Left ventricle myocardium inferior (tissue), 1 donor: ENCODE results near the gene ARHGEF10L. TPM values are rescaled to one million over a fixed set of nuclear protein-coding genes. Genes with fewer than 3 reads are reported as not detected.
A peak's percentile ranks its signal among the peaks of the same experiment; 100 is the strongest.

Experiments used
- DNase-seq: peaks from one replicate; pipeline ENCODE4 v3.0.0-alpha.2; 2020
- H3K27ac ChIP-seq: fragments of 200-600 bp; replicated peaks from 2 replicates; pipeline ENCODE4 v1.8.0; 2021
- H3K27me3 ChIP-seq: fragments of 200-600 bp; 2 replicates; pipeline ENCODE4 v1.8.0; 2021; ENCODE audit warnings: low read depth
- H3K36me3 ChIP-seq: fragments of 200-600 bp; 2 replicates; pipeline ENCODE4 v1.8.0; 2021
- H3K4me1 ChIP-seq: fragments of 200-600 bp; 2 replicates; pipeline ENCODE4 v1.8.0; 2021
- H3K4me3 ChIP-seq: fragments of 200-600 bp; 2 replicates; pipeline ENCODE4 v1.8.0; 2021; ENCODE audit warnings: mild to moderate bottlenecking, moderate library complexity
- H3K9me3 ChIP-seq: fragments of 200-600 bp; replicated peaks from 2 replicates; pipeline ENCODE4 v1.8.0; 2021
- CTCF ChIP-seq: fragments of 200-600 bp; IDR thresholded peaks from 2 replicates; pipeline ENCODE4 v1.8.0; 2021; ENCODE audit warnings: antibody characterized with exemption, mild to moderate bottlenecking, borderline replicate concordance
- intact Hi-C: fragments of 100-400 bp; cut with micrococcal nuclease; formaldehyde crosslinking; loops from one replicate; pipeline ENCODE4 v1.11.0; 2022
- total RNA-seq: library from RNA; stranded (reverse); fragmentation: NEBNext Ultra II Directional; extraction: Animal tissue kit (Norgen Biotek cat#: 25700); gene quantifications from one replicate; pipeline ENCODE4 v1.2.1, GENCODE V29; 2021
- donor health status: DM: no; HTN: yes; CAD: no; lungs with severe emphysema.

Gene ARHGEF10L
- total RNA-seq, 1 donor from 2014 or later = 59.1 TPM

- H3K4me3 ChIP-seq = no peak overlapping the region
- H3K36me3 ChIP-seq = no peaks in the 10 kb centered on the region
- H3K9me3 ChIP-seq = no peaks in the 10 kb centered on the region
- H3K27me3 ChIP-seq = no peaks in the 10 kb centered on the region
- H3K27ac ChIP-seq = peak overlapping the region; percentile 96
- DNase-seq = peak; percentile 37
- intact Hi-C loops = no loop called here
- H3K4me1 ChIP-seq = peaks cover 84% of the 10 kb centered on the region
- TF ChIP-seq CTCF = no peak
Observed at GRCh38 chr1:17561561-17561985, 22.1 kb downstream of the ARHGEF10L start.

GRCh38 chr1:17562375-17562774 is 22.9 kb downstream of the ARHGEF10L start:
- no peaks in the 10 kb centered on the region for H3K36me3 ChIP-seq
- no peaks in the 10 kb centered on the region for H3K27me3 ChIP-seq
- H3K4me1 ChIP-seq = peaks cover 92% of the 10 kb centered on the region
- no peak overlapping the region for H3K4me3 ChIP-seq
- no peaks in the 10 kb centered on the region for H3K9me3 ChIP-seq
- DNase-seq = no peak
- H3K27ac ChIP-seq = peak overlapping the region; percentile 96
- no peak for TF ChIP-seq CTCF
- intact Hi-C loops = no loop called here

- H3K27ac ChIP-seq = peak overlapping the region; percentile 96
- TF ChIP-seq CTCF = no peak
- H3K9me3 ChIP-seq = no peaks in the 10 kb centered on the region
- DNase-seq = peak; percentile 59
- no peak overlapping the region for H3K4me3 ChIP-seq
- H3K36me3 ChIP-seq = no peaks in the 10 kb centered on the region
- intact Hi-C loops = no loop called here
- H3K27me3 ChIP-seq = no peaks in the 10 kb centered on the region
- H3K4me1 ChIP-seq = peaks cover 100% of the 10 kb centered on the region
Observed at GRCh38 chr1:17563494-17564281, 24.2 kb downstream of the ARHGEF10L start.

GRCh38 chr1:17564458-17565393 is 25.2 kb downstream of the ARHGEF10L start:
- no peak for DNase-seq
- no peaks in the 10 kb centered on the region for H3K9me3 ChIP-seq
- H3K27ac ChIP-seq = peak overlapping the region; percentile 96
- peaks cover 100% of the 10 kb centered on the region for H3K4me1 ChIP-seq
- H3K27me3 ChIP-seq = no peaks in the 10 kb centered on the region
- no peaks in the 10 kb centered on the region for H3K36me3 ChIP-seq
- intact Hi-C loops = no loop called here
- TF ChIP-seq CTCF = no peak
- no peak overlapping the region for H3K4me3 ChIP-seq

- Histone ChIP-seq H3K36me3 (no peaks in the 10 kb centered on the region), H3K27me3 (no peaks in the 10 kb centered on the region), H3K27ac (peak overlapping the region; percentile 96), H3K4me3 (no peak overlapping the region), H3K9me3 (no peaks in the 10 kb centered on the region), H3K4me1 (peaks cover 100% of the 10 kb centered on the region)
- no peak for DNase-seq
- no peak for TF ChIP-seq CTCF
- intact Hi-C loops = no loop called here
Observed at GRCh38 chr1:17565461-17566252, 26.2 kb downstream of the ARHGEF10L start.
